GM19240 (cell line): Measurements from ENCODE around the gene PRDM12.

Source experiments
- DNase-seq: peaks from one replicate; pipeline ENCODE4 v3.0.0; 2011; ENCODE audit warnings: low spot score; ENCODE audit not compliant: insufficient read length

Gene PRDM12

GRCh38 chr9:130635721-130636647 lies 28.4 kb upstream of the PRDM12 start:
- DNase-seq = no peak

DNA sequence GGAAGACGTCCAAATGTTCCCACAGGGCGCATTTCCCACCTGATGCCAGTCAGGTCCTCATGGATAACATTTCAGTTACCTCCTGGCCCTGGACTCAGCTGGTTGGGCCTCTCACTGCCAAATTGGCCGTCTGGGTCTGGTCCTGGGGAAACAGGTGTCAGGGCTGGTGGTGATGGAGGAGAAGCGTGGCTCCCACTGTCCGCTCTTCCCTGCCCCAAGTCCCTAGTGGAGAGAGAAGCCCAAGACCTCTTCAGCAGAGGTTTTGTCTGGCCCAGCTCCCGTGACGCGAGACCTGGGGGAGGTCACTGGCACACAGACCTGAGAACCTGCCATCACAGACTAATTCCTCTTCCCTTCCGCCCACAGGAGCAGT lies 27.8 kb upstream of the PRDM12 start:
- no peak for DNase-seq

DNA sequence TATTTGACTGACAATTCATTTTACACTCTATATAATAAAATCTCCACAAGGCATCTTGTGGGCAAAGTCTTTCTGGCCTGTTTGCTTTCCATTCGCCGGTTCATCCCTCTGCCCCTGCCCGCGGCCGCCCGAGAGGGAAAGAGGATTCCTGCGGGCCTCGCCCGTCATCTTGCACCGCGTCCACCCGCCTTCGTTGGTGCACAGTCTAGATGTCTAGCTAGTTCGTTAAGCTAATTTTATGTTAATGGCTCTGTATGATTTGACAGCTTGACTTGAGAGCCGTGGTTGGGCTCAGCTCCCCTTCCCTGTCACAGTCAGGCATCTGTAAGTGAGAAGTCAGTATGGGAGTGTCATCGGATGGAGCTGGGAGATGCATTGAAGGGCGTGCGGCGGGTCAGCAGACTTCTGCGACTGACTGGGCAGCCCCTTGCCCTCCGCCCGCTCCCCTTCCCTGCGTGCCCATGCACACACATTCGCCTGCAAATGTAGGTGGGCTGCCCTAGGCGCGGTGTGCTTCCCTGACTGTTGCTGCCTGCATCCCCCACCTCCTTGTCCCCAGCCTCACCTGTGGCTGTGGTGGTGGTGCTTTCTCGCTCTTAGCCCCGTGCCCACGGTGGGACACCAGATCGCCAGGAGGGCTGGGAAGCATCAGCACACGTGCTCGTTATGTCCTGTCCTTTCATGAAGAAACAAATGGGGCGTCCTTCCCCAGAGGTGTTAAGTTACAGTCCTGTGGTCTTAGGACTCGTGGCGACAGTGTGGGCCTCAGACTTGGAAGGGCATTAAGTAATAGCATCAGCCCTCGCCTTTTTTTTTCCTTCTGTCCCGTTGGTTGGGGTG lies 25.9 kb upstream of the PRDM12 start:
- no peak for DNase-seq

- no peak for DNase-seq
Measured at GRCh38 chr9:130639124-130639765, 25.1 kb upstream of the PRDM12 start.

DNA sequence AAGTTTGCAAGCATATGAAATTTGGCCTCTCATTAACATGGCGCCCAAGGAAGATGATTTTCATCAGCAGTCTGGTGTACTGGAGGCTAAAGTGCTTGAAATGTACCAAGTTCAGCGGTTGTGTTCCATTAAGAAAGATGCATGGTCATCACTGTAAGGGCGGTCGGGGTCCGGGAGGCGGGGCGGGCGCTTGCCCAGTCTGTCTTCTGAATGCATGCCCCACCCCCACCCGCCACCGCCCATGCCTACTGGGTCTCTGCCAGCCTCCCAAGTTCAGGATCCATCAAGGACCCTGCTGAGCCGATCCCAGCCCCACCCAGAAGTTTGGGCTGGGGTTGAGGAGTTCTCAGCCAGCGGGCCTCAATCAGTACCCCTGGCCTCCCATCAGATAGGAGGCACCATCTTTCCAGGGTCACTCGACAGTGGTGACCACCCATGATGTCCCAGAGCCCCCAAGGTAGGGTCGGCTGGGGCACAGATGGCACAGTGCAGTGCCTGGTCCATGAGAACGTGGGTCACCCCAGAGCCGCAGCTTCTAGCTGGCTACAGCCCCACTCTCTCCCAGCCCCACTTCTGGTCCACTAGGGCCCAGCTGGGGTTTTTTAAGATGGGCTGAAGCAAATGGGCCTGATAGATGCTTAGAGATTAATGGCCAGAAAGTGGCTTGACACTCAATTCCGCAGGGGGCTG lies 24.4 kb upstream of the PRDM12 start:
- DNase-seq = no peak

DNA sequence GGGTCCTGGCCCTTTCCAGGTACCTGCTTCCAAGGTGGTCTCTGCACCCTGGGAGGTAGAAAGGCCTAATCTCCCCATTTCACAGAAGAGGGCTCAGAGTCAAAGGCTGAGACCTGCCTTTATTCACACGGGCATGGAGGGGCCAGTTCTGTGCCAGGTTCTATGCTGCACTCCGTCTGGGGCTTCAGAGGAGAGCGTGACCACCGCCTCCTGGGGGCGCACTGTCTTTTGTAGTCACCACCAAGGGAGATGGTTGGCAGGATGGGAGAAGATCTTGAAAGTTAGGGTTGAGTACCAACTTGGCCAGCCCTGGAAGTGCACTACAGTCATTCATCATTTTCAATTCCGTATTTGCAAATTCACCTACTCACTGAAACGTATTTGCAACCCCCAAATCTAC lies 23.7 kb upstream of the PRDM12 start:
- DNase-seq = no peak

DNA sequence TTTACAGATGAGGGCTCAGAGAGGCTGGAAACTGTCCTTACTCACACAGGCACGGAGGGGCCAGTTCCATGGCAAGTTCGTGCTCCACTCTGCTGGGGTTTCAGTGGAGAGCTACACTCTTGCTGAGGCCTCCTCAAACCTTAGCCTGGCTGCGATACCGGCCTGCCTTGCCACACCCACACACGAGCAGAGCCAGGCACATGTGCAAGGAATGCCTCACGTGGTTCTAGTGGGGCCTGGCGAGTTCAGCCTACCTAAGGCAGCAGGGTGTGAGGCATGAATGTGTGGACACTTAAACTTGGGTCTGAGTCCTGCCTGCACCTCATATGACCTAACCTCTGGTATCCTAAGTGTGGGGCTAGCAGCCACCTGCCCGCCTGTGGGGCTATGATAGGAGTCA lies 21.5 kb upstream of the PRDM12 start:
- DNase-seq = no peak

DNA sequence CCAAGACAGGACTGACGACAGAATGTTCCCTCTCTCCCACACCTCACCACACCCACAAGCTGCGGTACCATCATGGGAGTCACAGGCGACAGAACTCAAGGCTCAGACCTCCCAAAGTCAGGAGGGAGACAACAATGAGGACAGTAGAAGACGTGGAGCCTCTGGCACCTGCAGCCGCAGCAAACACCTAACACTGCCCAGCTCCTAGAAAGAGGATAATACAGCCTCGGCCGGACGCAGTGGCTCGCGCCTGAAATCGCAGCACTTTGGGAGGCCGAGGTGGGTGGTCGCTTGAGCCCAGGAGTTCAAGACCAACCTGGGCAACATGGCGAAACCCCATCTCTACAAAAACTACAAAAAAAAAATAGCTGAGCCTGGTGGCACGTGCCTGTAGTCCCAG lies 13.2 kb upstream of the PRDM12 start:
- no peak for DNase-seq

GRCh38 chr9:130651752-130652151 lies 12.6 kb upstream of the PRDM12 start:
- no peak for DNase-seq

DNA sequence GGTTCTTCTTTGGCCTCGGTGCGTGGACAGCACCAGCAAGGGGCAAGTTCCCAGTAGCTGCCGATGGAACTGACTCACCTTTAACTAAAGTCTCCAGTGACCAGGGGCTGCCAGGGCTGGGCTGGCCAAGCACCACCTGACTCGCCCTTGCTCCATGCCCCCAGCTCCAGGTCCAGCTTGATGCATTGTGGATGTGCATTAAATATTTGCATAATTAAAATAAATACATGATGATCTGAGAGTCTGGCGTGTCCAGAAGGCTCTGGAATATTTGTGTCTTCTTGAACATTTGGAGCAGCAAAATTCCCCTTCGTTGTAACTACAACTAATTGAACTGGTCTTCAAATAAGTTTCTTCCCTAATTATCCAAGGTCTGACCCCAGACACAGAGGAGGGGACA lies 9.5 kb upstream of the PRDM12 start:
- DNase-seq = no peak

DNA sequence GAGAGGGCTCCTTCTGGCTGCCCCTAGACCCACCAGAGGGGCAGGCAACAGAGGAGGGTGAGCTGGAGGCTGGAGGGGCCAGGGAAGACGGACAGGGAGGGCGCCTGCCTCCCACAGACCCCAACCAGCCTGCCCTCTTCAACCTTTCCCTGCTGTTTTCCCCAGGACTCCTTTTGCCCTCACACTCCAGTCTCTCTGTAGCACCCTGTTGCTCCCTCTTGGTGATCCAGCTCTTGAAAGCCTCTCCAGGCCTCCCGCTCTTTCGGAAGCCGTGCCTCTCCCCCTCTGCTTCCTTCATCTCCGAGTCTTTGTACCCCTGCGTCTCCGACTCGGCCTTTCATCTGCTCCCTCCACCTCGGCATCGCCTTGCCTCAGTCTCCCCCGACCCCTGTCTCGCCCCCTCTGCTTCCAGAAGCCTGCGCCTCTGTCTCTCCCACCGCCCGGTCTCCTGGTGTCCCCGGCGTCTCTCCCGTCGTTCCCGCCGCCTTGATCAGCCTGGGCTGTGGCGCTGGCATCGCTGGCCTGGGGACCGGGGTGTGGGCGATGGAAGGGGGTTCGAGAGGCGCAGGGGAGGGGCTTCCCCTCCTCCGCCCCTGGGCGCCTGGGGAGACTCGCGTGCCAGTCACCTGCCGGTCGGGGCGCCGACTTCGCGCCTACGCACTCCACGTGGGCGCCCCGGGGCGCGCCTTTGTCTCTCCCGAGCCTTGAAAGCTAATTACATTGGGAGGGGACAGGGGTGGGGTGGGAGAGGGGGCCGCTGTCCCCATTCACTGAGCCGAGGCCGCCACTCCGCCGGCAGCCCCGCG lies 5.3 kb upstream of the PRDM12 start:
- no peak for DNase-seq

GRCh38 chr9:130659699-130660248 lies 4.6 kb upstream of the PRDM12 start:
- DNase-seq = no peak

GRCh38 chr9:130660326-130660682 lies 4.1 kb upstream of the PRDM12 start:
- DNase-seq = no peak

DNA sequence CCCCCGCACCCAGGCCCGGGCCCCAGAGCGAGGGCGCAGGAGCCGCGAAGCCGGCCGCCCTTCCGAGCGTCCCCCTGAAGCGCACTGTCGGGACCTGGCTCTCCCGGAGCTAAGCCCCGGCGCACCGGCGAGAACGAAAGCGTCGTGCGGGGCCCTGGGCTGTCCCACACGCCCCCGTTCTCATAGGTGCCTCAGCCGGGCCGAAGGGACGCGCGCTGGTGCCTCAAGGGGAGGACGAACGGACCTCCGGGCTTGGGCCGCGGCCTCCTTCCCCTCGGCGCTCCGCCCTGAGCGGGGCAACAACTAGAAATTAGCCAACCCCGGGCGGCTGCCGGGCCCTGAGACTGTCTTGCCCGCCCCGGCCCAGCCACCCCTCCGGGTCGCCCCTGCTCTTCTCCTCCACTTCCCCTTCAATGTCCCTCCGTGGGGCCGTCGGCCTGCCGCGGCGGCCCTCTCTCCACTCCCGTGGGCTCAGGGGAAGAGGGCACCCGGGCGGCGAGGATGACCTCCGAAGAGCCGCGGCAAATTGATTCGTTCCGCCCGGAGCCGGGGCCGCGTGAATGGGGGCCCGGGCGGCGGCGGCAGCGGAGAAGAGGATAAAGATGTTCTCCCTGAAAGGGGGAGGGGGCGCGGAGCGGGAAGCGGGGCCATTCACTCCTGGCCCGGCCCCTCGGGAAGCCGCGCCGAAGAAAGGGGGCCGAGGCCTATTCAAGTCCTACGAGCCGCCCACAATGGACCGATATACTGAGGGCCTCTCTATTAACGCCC lies 3.5 kb upstream of the PRDM12 start:
- DNase-seq = no peak

DNA sequence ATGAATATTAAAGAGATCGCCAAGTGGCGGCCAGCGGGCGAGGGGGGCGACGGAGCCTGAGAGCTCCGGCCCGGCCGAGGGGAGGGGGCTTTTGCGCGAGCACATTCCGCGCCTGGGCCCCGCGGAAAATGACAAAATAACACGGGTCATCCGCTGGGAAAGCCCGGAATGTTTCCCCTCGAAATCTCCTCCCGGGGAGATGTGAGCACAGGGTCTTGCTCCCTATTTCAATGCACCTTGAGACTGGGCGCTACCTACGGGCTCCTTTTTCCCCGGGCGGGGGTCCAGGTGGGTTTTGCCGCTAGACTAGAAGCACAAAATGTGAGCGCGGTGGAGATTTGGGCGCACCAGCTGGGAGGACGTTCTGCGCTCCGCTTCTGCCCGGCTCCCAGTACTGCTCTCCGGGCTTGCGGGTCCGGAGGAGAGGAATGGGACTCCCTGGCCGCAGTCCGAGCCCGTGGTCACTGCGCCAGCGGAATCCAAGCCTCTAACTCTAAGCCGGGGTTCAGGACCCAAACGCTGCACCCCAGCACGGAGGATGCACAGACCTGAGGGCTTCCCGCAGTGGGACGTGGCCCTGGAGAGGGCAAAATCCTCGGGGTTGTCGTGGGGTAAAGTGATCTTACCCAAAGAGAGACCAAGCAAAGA lies 2.8 kb upstream of the PRDM12 start:
- DNase-seq = no peak

- no peak for DNase-seq
Measured at GRCh38 chr9:130662099-130662969, 2.1 kb upstream of the PRDM12 start.

- no peak for DNase-seq
Measured at GRCh38 chr9:130662970-130663257, 1.5 kb upstream of the PRDM12 start.

- no peak for DNase-seq
Measured at GRCh38 chr9:130663258-130663976, 977 bp upstream of the PRDM12 start.
